Trophoblast cell (in vitro differentiated cells and primary cell): ENCODE measurements around the gene MARCHF4.

Experiments used
- DNase-seq, 2 donors: peaks; one replicate each; pipeline ENCODE4 v3.0.0-alpha.2; 2016
- H2AFZ ChIP-seq: 2 replicates; pipeline ENCODE4 v1.6.1; 2013; ENCODE audit warnings: low read length, moderate library complexity, mild to moderate bottlenecking; ENCODE audit not compliant: insufficient read depth, poor library complexity
- H2AK5ac ChIP-seq: 2 replicates; pipeline ENCODE4 v1.6.1; 2013; ENCODE audit warnings: mild to moderate bottlenecking, low read length
- H2BK120ac ChIP-seq: 2 replicates; pipeline ENCODE4 v1.6.1; 2013; ENCODE audit warnings: low read length, mild to moderate bottlenecking, moderate library complexity; ENCODE audit not compliant: insufficient read depth, poor library complexity
- H2BK12ac ChIP-seq: 2 replicates; pipeline ENCODE4 v1.6.1; 2013; ENCODE audit warnings: mild to moderate bottlenecking, low read length, moderate library complexity
- H2BK5ac ChIP-seq: 2 replicates; pipeline ENCODE4 v1.6.1; 2013; ENCODE audit warnings: low read length, low read depth, moderate library complexity, mild to moderate bottlenecking; ENCODE audit not compliant: poor library complexity
- H3K14ac ChIP-seq: 2 replicates; pipeline ENCODE4 v1.6.1; 2013; ENCODE audit warnings: mild to moderate bottlenecking, low read length
- H3K18ac ChIP-seq: 2 replicates; pipeline ENCODE4 v1.6.1; 2013; ENCODE audit warnings: mild to moderate bottlenecking, low read length
- H3K23ac ChIP-seq: 2 replicates; pipeline ENCODE4 v1.6.1; 2013; ENCODE audit warnings: low read length
- H3K27ac ChIP-seq: 2 replicates; pipeline ENCODE4 v1.5.1; 2013; ENCODE audit warnings: low read depth, mild to moderate bottlenecking, inconsistent platforms, low read length, moderate library complexity
- H3K27me3 ChIP-seq: 2 replicates; pipeline ENCODE4 v1.6.1; 2013; ENCODE audit warnings: inconsistent platforms, mild to moderate bottlenecking, low read length, moderate library complexity; ENCODE audit not compliant: insufficient read depth
- H3K36me3 ChIP-seq, 2 experiments: 1 replicate in 1 of 2; 2 replicates in 1 of 2; pipeline ENCODE4 v1.6.1; 2013; ENCODE audit warnings: low read length in 2 of 2, mild to moderate bottlenecking in 2 of 2, moderate library complexity in 1 of 2; ENCODE audit not compliant: insufficient read depth in 2 of 2, control insufficient read depth in 1 of 2
- H3K4ac ChIP-seq: 2 replicates; pipeline ENCODE4 v1.6.1; 2013; ENCODE audit warnings: low read depth, mild to moderate bottlenecking, low read length, moderate library complexity
- H3K4me1 ChIP-seq, 2 experiments: 1 replicate in 1 of 2; 2 replicates in 1 of 2; pipeline ENCODE4 v1.6.1; 2013; ENCODE audit warnings: low read length in 2 of 2, mild to moderate bottlenecking in 2 of 2, moderate library complexity in 1 of 2; ENCODE audit not compliant: insufficient read depth in 2 of 2, control insufficient read depth in 1 of 2
- H3K4me2 ChIP-seq: 2 replicates; pipeline ENCODE4 v1.6.1; 2013; ENCODE audit warnings: inconsistent platforms, mild to moderate bottlenecking, low read length, moderate library complexity
- H3K4me3 ChIP-seq: 2 replicates; pipeline ENCODE4 v1.5.1; 2013; ENCODE audit warnings: mild to moderate bottlenecking, low read depth, low read length, inconsistent platforms
- H3K79me1 ChIP-seq: one replicate; pipeline ENCODE4 v1.6.1; 2013; ENCODE audit warnings: low read length
- H3K79me2 ChIP-seq: 2 replicates; pipeline ENCODE4 v1.6.1; 2013; ENCODE audit warnings: low read length, mild to moderate bottlenecking; ENCODE audit not compliant: control insufficient read depth, insufficient read depth, poor library complexity
- H3K9ac ChIP-seq: 2 replicates; pipeline ENCODE4 v1.6.1; 2013; ENCODE audit warnings: mild to moderate bottlenecking, low read length
- H3K9me3 ChIP-seq: 2 replicates; pipeline ENCODE4 v1.6.1; 2013; ENCODE audit warnings: low read depth, mild to moderate bottlenecking, control low read depth, inconsistent platforms, low read length; ENCODE audit not compliant: insufficient read depth
- H4K12ac ChIP-seq: 2 replicates; pipeline ENCODE4 v1.6.1; 2013; ENCODE audit warnings: low read depth, mild to moderate bottlenecking, low read length, moderate library complexity
- H4K8ac ChIP-seq: 2 replicates; pipeline ENCODE4 v1.6.1; 2013; ENCODE audit warnings: low read depth, mild to moderate bottlenecking, low read length, moderate library complexity
- H4K91ac ChIP-seq: one replicate; pipeline ENCODE4 v1.6.1; 2013; ENCODE audit warnings: low read depth, mild to moderate bottlenecking, low read length, moderate library complexity
- WGBS: extraction: QIAGEN DNeasy Blood & Tissue Kit; methylation state at CpG from one replicate; pipeline ENCODE4 v1.1.7; 2013; ENCODE audit warnings: missing lambda C conversion rate; ENCODE audit not compliant: insufficient read length, insufficient coverage; ENCODE audit errors: extremely low coverage; 5-methylcytosine and 5-hydroxymethylcytosine counted together

MARCHF4 gene

GRCh38 chr2:216392945-216393840 lies 20.9 kb upstream of the MARCHF4 start:
- no peak overlapping the region for H3K4me2 ChIP-seq
- no peaks in the 10 kb centered on the region for H3K79me2 ChIP-seq
- H3K79me1 ChIP-seq, result no peaks in the 10 kb centered on the region

GRCh38 chr2:216392018-216392562 lies 19.8 kb upstream of the MARCHF4 start:
- WGBS, result no CpG with 5 or more reads among the region's 6 CpGs
- no peak overlapping the region for H4K91ac ChIP-seq
- no peak overlapping the region for H3K9ac ChIP-seq

More at GRCh38 chr2:216392945-216393840, 20.9 kb upstream of the MARCHF4 start:
- Histone ChIP-seq H2AK5ac (no peak overlapping the region), H3K27me3 (no peaks in the 10 kb centered on the region), H3K9ac (no peak overlapping the region), H4K8ac (no peak overlapping the region), H3K18ac (no peak overlapping the region), H3K14ac (no peak overlapping the region), H3K4ac (no peak overlapping the region), H4K12ac (no peak overlapping the region), H3K27ac (no peak overlapping the region), H3K9me3 (peaks cover 4% of the 10 kb centered on the region), H3K4me3 (no peak overlapping the region), H3K4me1 (no peaks in the 10 kb centered on the region), H3K23ac (no peak overlapping the region), H2BK120ac (no peak overlapping the region), H3K36me3 (no peaks in the 10 kb centered on the region), H2BK5ac (no peak overlapping the region), H2BK12ac (no peak overlapping the region), H2AFZ (no peak overlapping the region), H4K91ac (no peak overlapping the region)
- WGBS, result no CpG with 5 or more reads among the region's 12 CpGs
- no peak for DNase-seq

GRCh38 chr2:216391401-216391800 lies 19.1 kb upstream of the MARCHF4 start:
- Histone ChIP-seq H4K8ac (no peak overlapping the region), H3K4me1 (no peaks in the 10 kb centered on the region), H3K79me1 (no peaks in the 10 kb centered on the region), H3K9me3 (peaks cover 3% of the 10 kb centered on the region), H3K4ac (no peak overlapping the region), H3K23ac (no peak overlapping the region), H2AK5ac (no peak overlapping the region), H4K12ac (no peak overlapping the region), H2BK5ac (no peak overlapping the region), H3K27ac (no peak overlapping the region), H2BK120ac (no peak overlapping the region), H3K14ac (no peak overlapping the region), H2BK12ac (no peak overlapping the region), H3K18ac (no peak overlapping the region), H3K79me2 (no peaks in the 10 kb centered on the region), H4K91ac (no peak overlapping the region), H3K36me3 (no peaks in the 10 kb centered on the region), H3K4me2 (no peak overlapping the region), H3K27me3 (no peaks in the 10 kb centered on the region), H2AFZ (no peak overlapping the region), H3K4me3 (no peak overlapping the region), H3K9ac (no peak overlapping the region)
- no CpG with 5 or more reads among the region's 6 CpGs for WGBS
- DNase-seq, result no peak

More at GRCh38 chr2:216392018-216392562, 19.8 kb upstream of the MARCHF4 start:
- H3K36me3 ChIP-seq, result no peaks in the 10 kb centered on the region
- no peak overlapping the region for H2BK12ac ChIP-seq
- H2AK5ac ChIP-seq, result no peak overlapping the region
- no peak overlapping the region for H3K14ac ChIP-seq
- H3K79me1 ChIP-seq, result no peaks in the 10 kb centered on the region
- H3K27me3 ChIP-seq, result no peaks in the 10 kb centered on the region
- no peaks in the 10 kb centered on the region for H3K79me2 ChIP-seq
- peaks cover 4% of the 10 kb centered on the region for H3K9me3 ChIP-seq
- no peak overlapping the region for H4K8ac ChIP-seq
- DNase-seq, result peak in 1 of 2 donors; percentile 8
- H3K4ac ChIP-seq, result no peak overlapping the region
- no peak overlapping the region for H3K4me3 ChIP-seq
- H3K27ac ChIP-seq, result no peak overlapping the region
- no peak overlapping the region for H2BK5ac ChIP-seq
- no peak overlapping the region for H3K4me2 ChIP-seq
- no peak overlapping the region for H3K23ac ChIP-seq
- H3K18ac ChIP-seq, result no peak overlapping the region
- H2AFZ ChIP-seq, result no peak overlapping the region
- no peak overlapping the region for H2BK120ac ChIP-seq
- no peak overlapping the region for H4K12ac ChIP-seq
- H3K4me1 ChIP-seq, result no peaks in the 10 kb centered on the region

DNA sequence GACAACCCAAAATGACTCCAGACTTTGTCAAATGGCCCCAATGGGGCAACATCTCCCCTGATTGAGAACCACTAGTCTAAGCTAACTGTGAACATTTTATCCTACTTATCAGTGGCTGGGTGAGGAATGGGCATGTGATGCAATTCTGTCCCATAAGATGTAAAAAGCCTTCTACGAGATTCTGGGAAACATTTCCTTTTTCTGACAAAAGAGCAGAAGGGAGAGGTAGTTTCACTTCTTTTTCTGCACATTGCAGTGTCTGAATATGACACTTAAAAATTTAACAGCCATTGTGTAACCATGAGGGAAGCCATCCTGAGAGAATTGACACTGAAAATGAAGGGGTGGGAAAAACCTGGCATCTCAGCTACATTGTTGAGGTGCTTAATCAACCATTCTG lies 17.3 kb upstream of the MARCHF4 start:
- no peak overlapping the region for H2BK120ac ChIP-seq
- H3K4me2 ChIP-seq, result no peak overlapping the region
- H3K9me3 ChIP-seq, result no peaks in the 10 kb centered on the region
- no peak overlapping the region for H2BK12ac ChIP-seq
- peak; percentile 5 to 56 for DNase-seq
- H3K27me3 ChIP-seq, result no peaks in the 10 kb centered on the region
- no CpG with 5 or more reads among the region's 1 CpG for WGBS
- no peak overlapping the region for H2BK5ac ChIP-seq
- no peak overlapping the region for H4K91ac ChIP-seq
- H2AFZ ChIP-seq, result no peak overlapping the region
- no peaks in the 10 kb centered on the region for H3K36me3 ChIP-seq
- H3K4me1 ChIP-seq, result no peaks in the 10 kb centered on the region
- H3K4ac ChIP-seq, result no peak overlapping the region
- H3K14ac ChIP-seq, result no peak overlapping the region
- no peaks in the 10 kb centered on the region for H3K79me1 ChIP-seq
- no peak overlapping the region for H3K27ac ChIP-seq
- H3K79me2 ChIP-seq, result no peaks in the 10 kb centered on the region
- H2AK5ac ChIP-seq, result no peak overlapping the region
- no peak overlapping the region for H3K4me3 ChIP-seq
- H3K23ac ChIP-seq, result no peak overlapping the region
- H3K18ac ChIP-seq, result no peak overlapping the region
- no peak overlapping the region for H3K9ac ChIP-seq
- H4K12ac ChIP-seq, result no peak overlapping the region
- H4K8ac ChIP-seq, result no peak overlapping the region
